RWPE2 (cell line): ENCODE measurements around the gene GATAD2A.

ENCODE experiments used
- ATAC-seq: fragments of 200-7000 bp; cut with Tn5 transposase; 3 replicates; pipeline ENCODE4 v1.9.1; 2021; ENCODE audit warnings: low read depth
- DNase-seq: peaks from one replicate; pipeline ENCODE4 v3.0.0-alpha.2; 2020; ENCODE audit warnings: low spot score
- H3K27ac ChIP-seq: fragments of 450-650 bp; 2 replicates; pipeline ENCODE4 v1.5.1; 2017; ENCODE audit warnings: mild to moderate bottlenecking; ENCODE audit not compliant: poor library complexity, severe bottlenecking
- H3K27me3 ChIP-seq: fragments of 250-450 bp; sonication (Bioruptor Pico); 2 replicates; pipeline ENCODE4 v1.5.1; 2021; ENCODE audit warnings: mild to moderate bottlenecking, moderate library complexity; ENCODE audit not compliant: insufficient read depth, poor library complexity, severe bottlenecking
- H3K36me3 ChIP-seq: fragments of 250-450 bp; sonication (Bioruptor Pico); 2 replicates; pipeline ENCODE4 v1.5.1; 2020; ENCODE audit warnings: low read depth, mild to moderate bottlenecking, moderate library complexity
- H3K4me1 ChIP-seq: fragments of 250-450 bp; sonication (Bioruptor Pico); 2 replicates; pipeline ENCODE4 v1.5.1; 2021; ENCODE audit warnings: mild to moderate bottlenecking, moderate library complexity; ENCODE audit not compliant: insufficient read depth, poor library complexity, severe bottlenecking
- H3K4me3 ChIP-seq: fragments of 250-450 bp; sonication (Bioruptor Pico); 2 replicates; pipeline ENCODE4 v1.5.1; 2021; ENCODE audit warnings: mild to moderate bottlenecking, moderate library complexity; ENCODE audit not compliant: severe bottlenecking
- H3K9me3 ChIP-seq: fragments of 250-450 bp; sonication (Bioruptor Pico); 2 replicates; pipeline ENCODE4 v1.5.1; 2021; ENCODE audit warnings: mild to moderate bottlenecking, moderate library complexity; ENCODE audit not compliant: severe bottlenecking
- CTCF ChIP-seq: fragments of 450-650 bp; IDR thresholded peaks from one replicate; pipeline ENCODE4 v1.5.1; 2017; ENCODE audit warnings: mild to moderate bottlenecking, moderate library complexity; ENCODE audit not compliant: poor library complexity, severe bottlenecking

GATAD2A gene

GRCh38 chr19:19487077-19487949 lies 81.8 kb downstream of the GATAD2A start:
- no peak for ATAC-seq
- Histone ChIP-seq H3K9me3 (no peaks in the 10 kb centered on the region), H3K27ac (peak overlapping the region; percentile 86), H3K36me3 (peaks cover 12% of the 10 kb centered on the region), H3K4me1 (peaks cover 28% of the 10 kb centered on the region), H3K4me3 (no peak overlapping the region), H3K27me3 (no peaks in the 10 kb centered on the region)
- no peak for DNase-seq
- no peak for TF ChIP-seq CTCF

GRCh38 chr19:19487950-19488874 lies 82.7 kb downstream of the GATAD2A start:
- peaks cover 28% of the 10 kb centered on the region for H3K4me1 ChIP-seq
- DNase-seq (no peak), ATAC-seq (no peak)
- no peak overlapping the region for H3K4me3 ChIP-seq
- H3K9me3 ChIP-seq = no peaks in the 10 kb centered on the region
- peaks cover 19% of the 10 kb centered on the region for H3K36me3 ChIP-seq
- no peak for TF ChIP-seq CTCF
- H3K27ac ChIP-seq = peak overlapping the region; percentile 86
- H3K27me3 ChIP-seq = no peaks in the 10 kb centered on the region

DNA sequence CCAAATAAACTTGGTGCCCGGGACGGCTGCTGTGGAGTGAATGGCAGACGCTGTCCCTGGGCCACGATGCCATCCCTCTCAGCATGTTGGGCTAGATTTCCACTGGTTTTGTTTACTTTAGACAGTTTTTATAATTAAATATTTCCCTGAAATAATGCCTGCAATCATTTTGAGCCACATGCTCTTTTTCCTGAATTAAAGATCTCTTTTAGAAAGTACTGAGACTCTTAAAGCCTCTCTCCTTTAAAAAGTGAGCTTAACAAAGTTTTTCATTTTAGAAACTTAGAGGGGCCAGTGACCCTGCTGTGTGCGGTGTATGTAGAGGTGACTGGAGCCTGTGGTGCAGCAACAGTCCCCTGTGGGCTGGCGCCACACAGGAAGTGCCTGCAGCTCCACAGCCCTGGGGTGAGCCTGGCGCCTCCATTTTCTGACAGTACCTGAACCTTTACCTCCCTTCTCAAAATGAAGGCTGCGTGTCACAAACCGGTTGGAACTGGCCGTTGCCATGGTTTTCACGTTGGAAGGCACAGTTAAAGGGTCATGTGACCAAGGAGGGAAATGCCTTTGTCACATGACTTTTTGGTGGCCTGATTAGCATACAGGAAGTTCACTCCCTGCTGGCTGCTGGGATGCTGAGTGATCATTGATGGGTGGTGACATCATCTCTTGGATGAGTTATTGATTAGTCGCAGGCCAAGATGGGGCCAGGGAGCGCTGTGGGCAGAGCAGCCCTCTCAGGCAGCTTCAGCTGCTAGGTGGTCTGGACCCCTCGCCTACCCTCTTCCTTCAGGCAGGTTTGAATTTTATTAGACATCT lies 83.6 kb downstream of the GATAD2A start:
- H3K4me3 ChIP-seq = no peak overlapping the region
- ATAC-seq = peak; percentile 72
- H3K4me1 ChIP-seq = peaks cover 28% of the 10 kb centered on the region
- no peaks in the 10 kb centered on the region for H3K27me3 ChIP-seq
- TF ChIP-seq CTCF = no peak
- DNase-seq = peak; percentile 90
- H3K27ac ChIP-seq = peak overlapping the region; percentile 86
- no peaks in the 10 kb centered on the region for H3K9me3 ChIP-seq
- H3K36me3 ChIP-seq = peaks cover 26% of the 10 kb centered on the region

GRCh38 chr19:19489804-19490204 lies 84.3 kb downstream of the GATAD2A start:
- peak overlapping the region; percentile 86 for H3K27ac ChIP-seq
- peaks cover 28% of the 10 kb centered on the region for H3K4me1 ChIP-seq
- no peaks in the 10 kb centered on the region for H3K27me3 ChIP-seq
- no peaks in the 10 kb centered on the region for H3K9me3 ChIP-seq
- ATAC-seq (no peak), DNase-seq (no peak)
- TF ChIP-seq CTCF = no peak
- H3K36me3 ChIP-seq = peaks cover 33% of the 10 kb centered on the region
- no peak overlapping the region for H3K4me3 ChIP-seq
